Nucleus accumbens (tissue), 56 donors: ENCODE results near the gene VCL.

ENCODE experiments used
- DNase-seq, 56 donors: peaks; one replicate each; lab custom pipeline; 2025; lab: John Stamatoyannopoulos, UW

Gene VCL

DNA sequence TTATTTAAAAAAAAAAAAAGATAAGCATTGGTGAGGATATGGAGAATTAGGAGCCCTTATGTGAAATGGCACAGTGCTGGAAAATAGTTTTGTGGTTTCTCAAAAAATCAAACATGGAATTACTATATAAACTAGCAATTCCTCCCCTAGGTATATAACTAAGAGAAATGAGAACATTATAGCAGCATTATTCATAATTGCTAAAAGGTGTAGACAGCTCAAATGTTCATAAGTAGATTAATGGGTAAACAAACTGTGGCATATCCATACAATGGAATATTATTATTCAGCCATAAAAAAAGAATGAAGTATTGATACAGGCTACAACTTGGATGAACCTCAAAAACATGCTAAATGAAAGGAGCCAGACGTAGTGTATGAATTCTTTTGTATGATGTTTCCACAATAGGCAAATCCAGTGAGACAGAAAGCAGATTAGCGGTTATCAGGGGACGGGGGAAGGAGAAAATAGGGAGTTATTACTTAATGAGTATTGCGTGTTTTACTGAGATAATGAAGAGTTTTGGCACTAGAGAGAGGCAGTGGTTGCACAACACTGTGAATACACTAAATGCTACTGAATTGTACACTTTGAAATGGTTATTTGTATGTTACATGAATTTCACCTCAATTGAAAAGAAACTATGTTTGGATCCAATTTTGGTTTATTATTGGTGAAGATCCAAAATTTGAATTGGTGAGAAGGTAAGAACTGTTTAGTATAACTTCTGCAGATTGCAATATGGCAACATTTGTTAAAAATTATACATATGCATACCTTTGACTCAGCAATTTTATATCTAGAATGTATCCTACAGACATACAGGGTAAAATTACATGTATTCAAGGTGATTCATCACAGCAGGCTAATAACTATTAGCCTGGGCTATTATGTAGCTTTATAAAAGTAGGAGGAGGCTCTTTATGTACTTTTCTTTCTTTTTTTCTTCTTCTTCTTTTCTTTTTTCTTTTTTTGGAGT is 69.7 kb downstream of the VCL start:
- DNase-seq = no peak

DNA sequence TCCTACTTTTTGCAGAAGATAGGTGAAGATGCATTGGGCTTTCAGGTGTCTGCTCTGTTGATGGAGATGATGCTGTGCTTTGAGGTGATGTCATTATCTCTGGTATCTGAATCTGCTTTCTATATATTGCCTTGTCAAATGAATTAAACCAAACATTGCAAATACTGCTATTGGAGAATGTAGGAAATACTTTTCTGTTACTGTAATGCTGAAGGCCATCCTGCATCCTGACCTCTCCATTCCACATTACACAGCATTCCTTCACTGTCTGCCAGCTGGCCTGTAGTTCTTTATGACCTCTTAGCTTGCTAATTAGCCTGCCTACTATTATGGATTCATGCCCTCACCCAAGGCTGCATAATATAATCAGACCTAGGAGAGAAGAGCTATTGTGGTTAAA is 73.2 kb downstream of the VCL start:
- DNase-seq = no peak

DNA sequence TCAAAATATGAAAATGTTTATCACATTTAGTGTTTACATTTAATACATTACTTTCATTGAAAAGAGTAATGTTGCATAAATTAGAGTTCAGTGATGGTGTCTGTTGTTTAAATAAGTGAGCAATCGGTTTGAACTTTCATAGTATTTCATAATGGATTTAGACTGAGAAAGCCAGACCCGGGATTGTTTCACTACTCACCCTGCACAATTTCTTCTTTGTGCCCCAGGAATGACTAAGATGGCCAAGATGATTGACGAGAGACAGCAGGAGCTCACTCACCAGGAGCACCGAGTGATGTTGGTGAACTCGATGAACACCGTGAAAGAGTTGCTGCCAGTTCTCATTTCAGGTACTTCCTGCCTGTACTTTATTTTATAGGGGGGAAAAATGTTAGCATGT is 74.6 kb downstream of the VCL start:
- no peak for DNase-seq

DNA sequence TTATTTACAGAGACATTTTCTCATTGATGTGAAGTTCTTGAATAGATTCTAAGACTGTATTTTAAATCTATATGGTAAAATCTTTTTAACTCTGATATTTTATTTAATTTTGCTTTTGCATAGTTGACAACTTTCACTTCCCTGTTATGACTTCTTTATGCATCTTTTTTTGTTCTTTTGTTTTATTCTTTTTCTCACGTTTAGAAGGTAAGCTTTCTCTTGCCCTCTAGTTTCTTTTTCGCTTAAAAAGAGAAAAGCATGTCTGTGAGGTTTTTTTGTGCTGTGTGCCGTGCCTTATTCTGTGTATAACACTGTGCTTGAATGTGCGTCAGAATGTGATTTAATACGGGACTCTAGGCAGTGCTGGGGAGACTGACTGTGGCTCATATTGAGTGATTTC is 78.0 kb downstream of the VCL start:
- DNase-seq = no peak

DNA sequence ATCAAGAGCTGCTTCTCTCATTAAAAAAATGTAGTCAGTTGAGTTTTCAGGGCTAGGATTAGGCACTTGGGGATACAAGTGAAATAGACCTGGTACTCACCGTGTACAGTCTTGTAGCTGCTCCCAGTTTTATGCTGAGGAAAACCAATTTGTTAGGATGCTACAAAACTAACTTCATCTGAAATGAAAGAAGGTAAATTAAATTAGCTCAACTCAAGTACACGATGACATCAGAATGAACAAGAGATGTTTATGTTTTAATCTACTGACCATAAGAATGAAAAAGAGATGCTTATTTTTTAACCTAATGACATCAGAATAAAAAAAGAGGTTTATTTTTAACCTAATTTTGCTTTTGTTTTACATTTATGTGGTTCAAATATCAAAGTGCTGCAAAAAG is 79.0 kb downstream of the VCL start:
- DNase-seq = no peak

DNA sequence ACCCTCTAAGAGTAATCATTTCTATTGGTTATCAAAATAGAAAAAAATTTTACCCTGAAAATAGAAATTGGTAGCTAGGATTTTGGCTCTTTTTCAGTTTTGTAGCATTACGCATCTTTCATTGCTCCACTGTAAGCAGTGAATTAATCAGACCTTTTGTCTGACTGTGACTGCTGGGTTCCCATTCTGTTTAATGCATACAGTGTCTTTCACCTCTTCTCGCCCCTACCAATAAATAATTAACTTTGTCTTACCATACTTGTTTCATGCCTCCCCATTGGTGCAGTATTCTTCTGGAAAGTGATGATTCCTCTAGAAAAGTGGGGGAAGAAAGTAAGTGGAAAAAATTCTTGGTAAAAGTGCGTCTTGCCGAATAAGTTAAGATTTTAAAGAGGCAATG is 79.5 kb downstream of the VCL start:
- no peak for DNase-seq

DNA sequence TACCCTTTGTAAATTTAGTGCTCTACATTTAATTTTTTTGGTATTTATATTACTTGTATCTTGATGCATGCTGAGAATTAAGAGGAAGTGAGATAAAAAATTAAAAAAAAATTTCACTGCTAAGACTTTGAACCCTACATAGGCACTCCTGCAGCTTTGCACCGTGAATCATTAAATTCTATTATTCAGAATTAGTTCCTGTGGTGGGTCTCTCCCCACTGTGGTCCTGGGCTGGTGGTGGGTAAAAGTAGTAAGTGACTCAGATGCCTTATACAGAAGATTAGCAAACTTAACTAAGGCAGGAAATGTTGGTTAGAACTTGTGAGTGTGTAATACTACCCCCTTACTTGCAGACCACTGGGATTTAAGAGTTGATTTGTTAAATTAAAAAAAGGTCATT is 80.1 kb downstream of the VCL start:
- no peak for DNase-seq

DNA sequence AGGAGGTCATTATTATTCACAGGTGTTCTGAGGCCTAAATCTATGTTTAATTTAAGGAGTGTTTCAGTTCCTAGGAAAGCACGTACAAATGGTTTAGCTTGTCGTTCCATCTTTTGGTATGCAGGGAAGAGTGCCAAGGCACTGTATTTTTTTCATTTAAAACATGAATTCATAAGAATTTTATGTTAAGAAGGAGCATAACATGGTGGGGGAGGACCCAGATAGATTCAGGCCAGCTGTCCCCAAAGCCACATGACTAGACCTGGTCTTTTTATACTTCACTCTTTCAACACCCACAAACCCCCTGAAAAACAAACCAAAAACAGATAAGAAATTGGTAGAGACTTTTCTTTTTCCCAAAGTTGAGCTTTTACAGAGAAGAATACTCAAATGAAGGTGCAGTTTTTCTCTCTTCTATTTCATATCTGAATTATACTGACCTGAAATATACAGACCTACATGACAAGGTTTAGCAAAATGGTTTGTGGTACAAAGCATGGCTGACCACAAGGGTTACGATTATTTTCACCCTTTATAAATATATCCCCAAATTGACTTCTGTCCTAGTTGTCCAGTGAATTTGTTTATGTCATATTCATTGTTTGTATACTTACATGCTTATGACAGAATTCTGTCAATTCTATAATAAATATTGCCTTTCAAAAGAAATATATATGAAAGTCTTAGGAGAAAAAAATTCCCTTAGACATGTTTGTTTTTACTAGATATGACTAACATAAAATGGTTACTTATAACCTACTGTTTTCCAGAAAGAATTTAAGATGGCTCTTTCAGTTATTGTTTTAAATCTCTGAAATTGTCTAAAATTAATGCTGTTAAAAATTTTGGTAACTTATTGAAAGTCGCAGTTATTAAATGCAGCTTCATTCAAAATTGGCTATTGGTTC is 81.4 kb downstream of the VCL start:
- DNase-seq = no peak

DNA sequence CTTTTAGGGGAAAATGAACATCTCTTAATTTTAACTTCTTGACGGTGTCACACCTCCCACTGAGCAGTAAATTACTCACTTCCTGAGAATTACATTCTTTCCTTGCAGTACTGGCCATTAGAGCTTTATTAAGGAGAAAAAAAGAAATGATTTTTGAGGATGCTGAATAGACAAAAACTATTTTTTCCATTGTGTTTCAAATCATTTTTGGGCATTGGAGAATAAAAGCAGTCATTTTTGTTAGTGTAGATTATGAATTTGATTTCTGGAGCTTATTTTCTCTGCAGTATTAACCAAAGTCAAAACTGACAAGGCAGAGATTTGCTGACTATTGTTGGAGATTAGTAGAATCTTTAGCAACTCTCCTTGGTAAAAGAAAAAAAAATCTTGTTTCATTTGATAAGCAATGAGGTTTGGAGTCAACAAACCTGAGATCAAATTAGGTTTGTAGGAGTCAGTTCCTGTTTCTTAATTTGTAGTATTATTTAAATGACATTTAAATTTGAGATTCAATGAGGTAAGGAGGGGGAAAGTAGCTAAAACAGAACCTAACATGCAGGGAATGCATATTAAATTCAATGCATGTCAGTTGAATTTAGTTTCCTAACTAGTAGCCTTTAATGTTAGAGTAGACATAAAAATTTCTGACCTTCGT is 82.1 kb downstream of the VCL start:
- DNase-seq = no peak

DNA sequence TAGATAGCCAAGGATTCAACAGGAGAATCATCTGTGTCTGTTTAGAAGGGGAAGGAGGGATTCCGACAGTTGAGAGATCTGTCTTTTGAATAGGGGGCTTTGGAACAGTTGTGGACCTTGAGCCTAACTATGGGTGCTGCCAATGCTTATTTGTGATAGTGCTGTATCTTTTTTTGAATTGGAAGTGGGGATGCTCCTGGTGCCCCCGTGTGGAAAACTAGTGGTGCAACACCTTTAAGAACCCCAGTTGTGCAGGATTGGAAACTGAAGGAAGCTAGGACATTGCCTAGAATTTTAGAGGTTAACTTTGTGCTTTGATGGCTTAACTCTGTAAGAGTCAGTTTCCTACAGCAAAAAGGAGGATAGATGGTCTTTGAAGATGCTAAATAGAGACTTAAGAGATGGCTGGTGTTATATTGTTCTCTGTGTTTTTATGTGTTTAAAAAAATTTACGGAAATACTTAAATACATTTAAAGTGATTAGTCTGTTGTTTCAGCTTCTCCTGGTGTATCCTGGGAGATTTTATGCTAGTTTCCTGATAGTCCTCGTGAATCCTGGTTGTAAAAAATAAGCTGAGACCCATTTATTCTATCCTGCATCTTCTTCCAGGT is 83.4 kb downstream of the VCL start:
- peak in 25 of 56 donors; percentile 1 to 61 (median 12) for DNase-seq

DNA sequence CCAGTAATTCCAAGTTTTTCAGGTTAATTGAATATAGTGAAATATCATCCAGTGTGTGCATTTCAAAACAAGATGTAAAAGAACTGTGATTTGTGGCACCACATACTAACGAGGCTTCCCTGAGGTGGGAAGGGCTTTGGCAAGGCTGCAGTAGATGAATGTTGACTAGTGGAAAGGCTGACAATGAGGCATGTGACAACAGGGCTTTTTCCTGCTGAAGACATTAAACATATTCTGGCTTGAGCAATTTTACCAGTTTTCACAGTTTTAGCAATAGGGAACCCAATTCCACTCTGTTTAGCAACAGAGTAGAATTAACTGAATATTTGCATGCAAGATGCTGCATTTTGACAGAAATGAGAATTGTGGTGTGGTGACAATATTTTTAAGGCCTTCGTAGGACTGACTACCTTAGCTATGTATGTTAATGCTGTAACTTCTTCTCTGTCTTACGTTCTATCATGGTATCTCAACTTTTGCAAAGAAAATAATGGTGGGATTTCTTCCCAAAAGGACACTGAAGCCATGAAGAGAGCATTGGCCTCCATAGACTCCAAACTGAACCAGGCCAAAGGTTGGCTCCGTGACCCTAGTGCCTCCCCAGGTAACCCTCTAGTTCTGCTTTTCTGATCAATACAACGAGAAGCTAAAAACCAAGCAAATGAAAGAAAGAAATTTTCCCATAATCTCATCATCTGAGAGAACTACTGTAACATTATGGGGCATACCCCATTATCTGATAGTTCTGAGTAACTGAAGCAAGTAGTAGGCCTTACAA is 84.2 kb downstream of the VCL start:
- no peak for DNase-seq

DNA sequence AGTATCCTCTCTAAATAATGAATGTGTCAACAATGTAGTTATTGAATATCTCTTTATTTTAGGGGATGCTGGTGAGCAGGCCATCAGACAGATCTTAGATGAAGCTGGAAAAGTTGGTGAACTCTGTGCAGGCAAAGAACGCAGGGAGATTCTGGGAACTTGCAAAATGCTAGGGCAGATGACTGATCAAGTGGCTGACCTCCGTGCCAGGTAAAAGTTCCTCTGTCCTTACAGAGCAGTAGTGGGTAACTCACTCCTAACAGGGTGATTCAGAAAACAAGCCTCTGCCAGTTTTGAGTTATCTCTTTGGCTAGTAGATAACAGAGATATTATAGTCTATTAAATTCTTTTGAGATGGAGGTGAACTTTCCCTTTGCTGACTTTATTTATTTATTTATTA is 85.4 kb downstream of the VCL start:
- no peak for DNase-seq

DNA sequence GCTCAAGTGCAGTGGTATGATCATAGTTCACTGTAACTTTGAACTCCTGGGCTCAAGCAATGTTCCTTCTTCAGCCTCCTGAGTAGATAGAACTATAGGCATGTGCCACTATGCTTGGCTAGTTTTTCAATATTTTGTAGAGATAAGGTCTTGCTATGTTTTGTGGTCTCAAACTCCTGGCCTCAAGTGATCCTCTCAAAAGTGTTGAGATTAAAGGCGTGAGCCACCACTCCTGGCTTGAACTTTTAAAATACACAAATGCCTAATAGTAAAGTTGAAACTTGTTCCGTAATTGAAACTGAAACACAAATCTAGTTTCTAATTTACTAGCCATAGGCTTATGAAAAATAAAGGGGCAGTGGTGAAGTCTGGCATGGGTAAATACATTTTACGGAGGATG is 87.0 kb downstream of the VCL start:
- no peak for DNase-seq

DNA sequence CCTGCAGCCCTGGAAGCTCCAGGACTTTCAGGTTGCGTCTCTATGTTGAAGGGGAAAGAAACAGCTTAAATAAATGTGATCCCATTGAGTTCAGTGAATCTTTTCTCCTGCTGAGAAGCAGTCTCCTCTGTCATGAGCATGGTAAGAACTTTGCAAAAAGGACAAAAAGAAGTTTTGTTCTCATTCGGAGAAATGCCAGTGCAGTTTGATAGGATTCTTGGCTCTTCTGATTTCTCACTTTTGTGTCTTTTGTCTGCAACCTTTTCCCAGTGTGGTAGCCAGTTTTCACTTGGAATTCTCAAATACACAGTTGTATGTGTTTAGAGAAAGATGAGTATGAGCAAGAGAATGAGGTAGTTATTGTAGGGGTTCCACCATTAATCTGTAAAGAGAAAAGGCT is 88.4 kb downstream of the VCL start:
- DNase-seq = no peak

DNA sequence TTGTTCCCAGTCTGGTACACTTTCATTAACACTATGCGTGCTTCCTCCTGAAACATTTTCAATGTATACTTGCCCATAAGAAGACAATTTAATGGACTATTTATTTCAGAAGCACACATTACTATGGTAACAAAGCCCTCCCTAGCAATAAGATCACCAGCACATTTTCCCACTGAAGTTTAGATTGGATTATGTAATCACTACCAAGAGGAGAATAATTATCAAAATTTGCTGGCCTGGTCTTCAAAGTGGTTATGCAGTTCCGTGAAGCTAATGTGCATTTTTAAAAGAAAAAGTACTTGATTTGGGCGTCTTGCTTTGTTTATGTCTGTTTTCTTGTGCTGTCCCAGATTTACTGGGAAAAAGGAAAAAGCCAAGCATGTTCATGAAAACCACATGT is 90.8 kb downstream of the VCL start:
- DNase-seq = no peak

DNA sequence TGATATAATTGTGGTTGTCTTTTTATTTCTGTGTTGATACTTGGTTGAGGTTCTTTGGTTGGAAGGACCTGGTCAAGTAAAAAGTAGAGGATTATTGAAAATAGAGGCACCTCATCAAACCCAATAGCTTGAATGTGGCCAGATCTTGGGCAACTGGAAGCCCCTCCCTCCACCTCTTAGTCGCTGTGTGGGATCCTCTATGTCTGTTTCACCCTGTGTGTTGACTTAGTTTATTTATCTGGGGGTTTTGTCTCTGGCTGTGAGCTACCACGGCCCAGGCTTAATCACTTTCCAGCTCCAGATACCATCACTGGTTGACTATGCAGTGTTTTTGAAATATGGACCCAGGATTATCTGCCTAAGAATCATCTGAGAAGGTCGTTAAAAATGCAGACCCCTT is 94.5 kb downstream of the VCL start:
- no peak for DNase-seq

DNA sequence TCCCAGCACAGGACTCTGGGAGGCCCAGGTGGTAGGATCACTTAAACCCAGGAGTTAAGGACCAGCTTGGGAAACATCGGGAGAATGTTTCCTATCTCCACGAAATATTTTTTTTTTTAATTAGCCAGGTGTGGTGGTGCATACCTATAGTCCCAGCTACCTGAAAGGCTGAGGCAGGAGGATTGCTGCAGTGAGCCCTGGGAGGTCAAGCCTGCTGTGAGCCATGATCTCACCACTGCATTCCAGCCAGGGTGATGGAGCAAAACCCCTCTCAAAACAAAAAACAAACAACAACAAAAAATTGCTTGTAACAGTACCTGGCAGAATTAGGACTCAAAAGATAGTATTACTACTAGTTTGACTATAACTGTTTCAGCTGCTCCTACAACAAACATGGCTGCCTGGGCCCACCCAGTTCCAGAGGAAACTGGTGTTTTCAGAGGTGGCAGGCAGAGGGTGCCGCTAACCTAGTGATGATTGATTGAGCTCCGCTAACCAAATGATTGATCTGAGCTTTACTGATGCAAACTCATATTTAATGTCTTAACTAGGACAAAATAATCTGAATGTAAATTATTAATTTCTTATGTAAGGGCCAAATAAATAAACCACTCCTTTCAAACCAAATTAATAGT is 95.7 kb downstream of the VCL start:
- no peak for DNase-seq

DNA sequence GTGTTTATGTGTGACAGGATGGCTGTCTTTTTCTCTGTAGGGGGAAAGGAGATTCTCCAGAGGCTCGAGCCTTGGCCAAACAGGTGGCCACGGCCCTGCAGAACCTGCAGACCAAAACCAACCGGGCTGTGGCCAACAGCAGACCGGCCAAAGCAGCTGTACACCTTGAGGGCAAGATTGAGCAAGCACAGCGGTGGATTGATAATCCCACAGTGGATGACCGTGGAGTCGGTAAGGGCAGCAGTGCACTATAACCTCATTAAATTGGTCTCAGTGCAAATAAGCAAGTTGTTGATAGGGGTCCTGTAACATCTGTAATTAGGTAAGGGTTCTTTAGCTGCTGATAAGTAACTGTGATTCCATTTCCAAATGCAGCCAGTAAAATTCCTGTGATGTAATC is 96.3 kb downstream of the VCL start:
- no peak for DNase-seq

DNA sequence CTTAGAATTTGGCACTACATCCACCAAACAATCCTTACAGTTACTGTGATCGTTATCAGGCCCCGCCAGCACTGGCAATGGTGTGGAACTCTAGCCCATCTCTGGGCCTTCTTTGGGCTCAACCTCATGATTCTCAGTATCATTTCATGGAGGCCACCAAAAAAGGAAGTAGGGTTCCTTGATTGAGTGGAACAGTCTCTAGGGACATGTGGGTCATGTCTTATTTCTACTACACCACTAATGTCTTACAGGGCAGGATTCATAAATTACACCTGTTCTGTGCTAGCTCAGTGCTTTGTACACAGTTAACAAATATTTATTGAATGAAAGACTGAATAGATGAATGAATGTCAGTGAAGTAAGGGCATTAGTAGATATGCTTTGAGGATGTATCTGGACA is 98.9 kb downstream of the VCL start:
- DNase-seq = no peak
